Measurements from ENCODE around the gene KCNN2. TPM values are rescaled to one million over a fixed set of nuclear protein-coding genes. Genes with fewer than 3 reads are reported as not detected.

KCNN2 gene
- total and polyA plus RNA-seq, 2 donors, result 0.66 to 1.1 TPM

GRCh38 chr5:114408847-114409246 is 47.0 kb downstream of the KCNN2 start:
- 96% methylated on average over 3 of the region's 3 CpGs for WGBS
- no peak overlapping the region for H3K4me3 ChIP-seq (ENCODE audit: low read length in 2 of 2)
- H3K9me3 ChIP-seq (ENCODE audit: control insufficient read depth in 2 of 2, insufficient read depth in 1 of 2, low read length in 1 of 2), result no peaks in the 10 kb centered on the region
- no peak for DNase-seq (ENCODE audit: low read depth in 6 of 9, low spot score in 9 of 9)
- H3K27ac ChIP-seq (ENCODE audit: low read depth in 1 of 2, low read length in 1 of 2), result no peak overlapping the region
- no peaks in the 10 kb centered on the region for H3K4me1 ChIP-seq (ENCODE audit: control insufficient read depth in 2 of 2, insufficient read depth in 2 of 2, low read length in 2 of 2)
- no peaks in the 10 kb centered on the region for H3K27me3 ChIP-seq (ENCODE audit: control insufficient read depth in 2 of 2, insufficient read depth in 1 of 2, low read length in 1 of 2)
- H3K36me3 ChIP-seq (ENCODE audit: control insufficient read depth in 2 of 2, insufficient read depth in 2 of 2, low read length in 1 of 2), result no peaks in the 10 kb centered on the region

GRCh38 chr5:114411380-114411931 is 49.6 kb downstream of the KCNN2 start:
- H3K27ac ChIP-seq (ENCODE audit: low read depth in 1 of 2, low read length in 1 of 2), result no peak overlapping the region
- 75% methylated on average over 3 of the region's 3 CpGs for WGBS
- no peak for DNase-seq (ENCODE audit: low read depth in 6 of 9, low spot score in 9 of 9)
- H3K36me3 ChIP-seq (ENCODE audit: control insufficient read depth in 2 of 2, insufficient read depth in 2 of 2, low read length in 1 of 2), result no peaks in the 10 kb centered on the region
- no peaks in the 10 kb centered on the region for H3K9me3 ChIP-seq (ENCODE audit: control insufficient read depth in 2 of 2, insufficient read depth in 1 of 2, low read length in 1 of 2)
- H3K4me1 ChIP-seq (ENCODE audit: control insufficient read depth in 2 of 2, insufficient read depth in 2 of 2, low read length in 2 of 2), result no peaks in the 10 kb centered on the region
- H3K4me3 ChIP-seq (ENCODE audit: low read length in 2 of 2), result no peak overlapping the region
- H3K27me3 ChIP-seq (ENCODE audit: control insufficient read depth in 2 of 2, insufficient read depth in 1 of 2, low read length in 1 of 2), result no peaks in the 10 kb centered on the region

DNA sequence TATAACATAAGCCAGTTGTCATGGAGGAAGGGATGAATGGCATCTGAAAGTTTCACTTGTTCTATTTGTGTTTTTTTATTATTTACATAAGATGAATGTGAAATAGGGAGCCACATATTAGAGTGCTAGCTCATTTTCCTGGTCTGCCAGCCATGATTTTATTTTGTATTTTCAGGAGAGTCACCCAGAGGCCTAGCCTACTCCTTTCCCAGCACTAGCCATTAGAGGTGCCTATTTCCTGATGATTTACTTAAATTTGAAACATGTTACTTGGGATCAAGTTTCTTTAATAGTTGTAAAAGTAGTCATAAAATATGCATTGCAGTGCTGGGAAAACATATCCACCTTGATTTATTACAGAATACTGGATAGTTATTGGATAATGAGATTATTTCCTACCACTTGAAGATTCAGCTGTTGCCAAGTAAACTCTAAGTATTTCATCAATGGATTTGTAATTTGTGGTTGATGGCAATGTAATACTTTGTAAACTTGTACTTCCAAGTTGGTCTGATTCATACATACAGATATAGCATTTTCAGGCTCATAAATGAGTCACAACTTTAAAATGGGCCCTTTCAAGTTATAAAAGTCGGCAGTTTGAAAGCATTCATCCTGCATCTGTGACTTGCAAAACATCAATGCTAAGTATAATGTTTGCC is 50.8 kb downstream of the KCNN2 start:
- DNase-seq (ENCODE audit: low read depth in 6 of 9, low spot score in 9 of 9), result no peak
- 89% methylated on average over 1 of the region's 1 CpG for WGBS
- H3K4me1 ChIP-seq (ENCODE audit: control insufficient read depth in 2 of 2, insufficient read depth in 2 of 2, low read length in 2 of 2), result no peaks in the 10 kb centered on the region
- H3K27ac ChIP-seq (ENCODE audit: low read depth in 1 of 2, low read length in 1 of 2), result no peak overlapping the region
- no peaks in the 10 kb centered on the region for H3K27me3 ChIP-seq (ENCODE audit: control insufficient read depth in 2 of 2, insufficient read depth in 1 of 2, low read length in 1 of 2)
- H3K36me3 ChIP-seq (ENCODE audit: control insufficient read depth in 2 of 2, insufficient read depth in 2 of 2, low read length in 1 of 2), result no peaks in the 10 kb centered on the region
- H3K4me3 ChIP-seq (ENCODE audit: low read length in 2 of 2), result no peak overlapping the region
- no peaks in the 10 kb centered on the region for H3K9me3 ChIP-seq (ENCODE audit: control insufficient read depth in 2 of 2, insufficient read depth in 1 of 2, low read length in 1 of 2)

DNA sequence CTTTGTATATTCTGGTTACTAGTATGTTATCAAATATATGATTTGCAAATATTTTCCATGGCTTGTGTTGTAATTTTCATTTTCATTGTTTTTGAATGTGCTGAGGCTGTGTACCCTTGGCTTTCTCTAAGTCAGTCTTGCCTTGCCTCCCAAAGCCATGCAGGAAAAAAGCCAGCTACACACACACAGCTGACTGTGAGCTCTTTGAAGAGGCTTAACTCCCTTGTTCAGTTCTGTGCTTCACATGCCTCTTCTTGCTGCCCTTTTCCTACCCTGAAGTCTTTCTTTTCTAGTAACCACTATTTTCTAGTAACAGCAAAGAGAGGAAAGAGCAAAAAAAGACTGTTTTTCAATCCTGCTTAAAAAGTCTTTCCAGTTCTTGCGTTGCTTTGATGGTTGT is 53.9 kb downstream of the KCNN2 start:
- no peaks in the 10 kb centered on the region for H3K27me3 ChIP-seq (ENCODE audit: control insufficient read depth in 2 of 2, insufficient read depth in 1 of 2, low read length in 1 of 2)
- H3K36me3 ChIP-seq (ENCODE audit: control insufficient read depth in 2 of 2, insufficient read depth in 2 of 2, low read length in 1 of 2), result no peaks in the 10 kb centered on the region
- H3K4me1 ChIP-seq (ENCODE audit: control insufficient read depth in 2 of 2, insufficient read depth in 2 of 2, low read length in 2 of 2), result no peaks in the 10 kb centered on the region
- WGBS, result 97% methylated on average over 1 of the region's 1 CpG
- DNase-seq (ENCODE audit: low read depth in 6 of 9, low spot score in 9 of 9), result no peak
- H3K4me3 ChIP-seq (ENCODE audit: low read length in 2 of 2), result no peak overlapping the region
- H3K9me3 ChIP-seq (ENCODE audit: control insufficient read depth in 2 of 2, insufficient read depth in 1 of 2, low read length in 1 of 2), result no peaks in the 10 kb centered on the region
- H3K27ac ChIP-seq (ENCODE audit: low read depth in 1 of 2, low read length in 1 of 2), result no peak overlapping the region

GRCh38 chr5:114416254-114416653 is 54.4 kb downstream of the KCNN2 start:
- H3K4me3 ChIP-seq (ENCODE audit: low read length in 2 of 2), result no peak overlapping the region
- no peaks in the 10 kb centered on the region for H3K9me3 ChIP-seq (ENCODE audit: control insufficient read depth in 2 of 2, insufficient read depth in 1 of 2, low read length in 1 of 2)
- no peaks in the 10 kb centered on the region for H3K4me1 ChIP-seq (ENCODE audit: control insufficient read depth in 2 of 2, insufficient read depth in 2 of 2, low read length in 2 of 2)
- no peak overlapping the region for H3K27ac ChIP-seq (ENCODE audit: low read depth in 1 of 2, low read length in 1 of 2)
- no peaks in the 10 kb centered on the region for H3K27me3 ChIP-seq (ENCODE audit: control insufficient read depth in 2 of 2, insufficient read depth in 1 of 2, low read length in 1 of 2)
- no peaks in the 10 kb centered on the region for H3K36me3 ChIP-seq (ENCODE audit: control insufficient read depth in 2 of 2, insufficient read depth in 2 of 2, low read length in 1 of 2)
- WGBS, result 91% methylated on average over 4 of the region's 4 CpGs
- no peak for DNase-seq (ENCODE audit: low read depth in 6 of 9, low spot score in 9 of 9)

GRCh38 chr5:114417519-114417918 is 55.6 kb downstream of the KCNN2 start:
- no peaks in the 10 kb centered on the region for H3K4me1 ChIP-seq (ENCODE audit: control insufficient read depth in 2 of 2, insufficient read depth in 2 of 2, low read length in 2 of 2)
- no peaks in the 10 kb centered on the region for H3K36me3 ChIP-seq (ENCODE audit: control insufficient read depth in 2 of 2, insufficient read depth in 2 of 2, low read length in 1 of 2)
- no peak for DNase-seq (ENCODE audit: low read depth in 6 of 9, low spot score in 9 of 9)
- no peak overlapping the region for H3K27ac ChIP-seq (ENCODE audit: low read depth in 1 of 2, low read length in 1 of 2)
- no peaks in the 10 kb centered on the region for H3K27me3 ChIP-seq (ENCODE audit: control insufficient read depth in 2 of 2, insufficient read depth in 1 of 2, low read length in 1 of 2)
- 91% methylated on average over 2 of the region's 2 CpGs for WGBS
- no peaks in the 10 kb centered on the region for H3K9me3 ChIP-seq (ENCODE audit: control insufficient read depth in 2 of 2, insufficient read depth in 1 of 2, low read length in 1 of 2)
- H3K4me3 ChIP-seq (ENCODE audit: low read length in 2 of 2), result no peak overlapping the region

- Histone ChIP-seq H3K36me3 (ENCODE audit: control insufficient read depth in 2 of 2, insufficient read depth in 2 of 2, low read length in 1 of 2) (no peaks in the 10 kb centered on the region), H3K27ac (ENCODE audit: low read depth in 1 of 2, low read length in 1 of 2) (no peak overlapping the region), H3K9me3 (ENCODE audit: control insufficient read depth in 2 of 2, insufficient read depth in 1 of 2, low read length in 1 of 2) (no peaks in the 10 kb centered on the region), H3K4me1 (ENCODE audit: control insufficient read depth in 2 of 2, insufficient read depth in 2 of 2, low read length in 2 of 2) (no peaks in the 10 kb centered on the region), H3K27me3 (ENCODE audit: control insufficient read depth in 2 of 2, insufficient read depth in 1 of 2, low read length in 1 of 2) (no peaks in the 10 kb centered on the region), H3K4me3 (ENCODE audit: low read length in 2 of 2) (no peak overlapping the region)
- WGBS, result 61% methylated on average over 8 of the region's 8 CpGs
- DNase-seq (ENCODE audit: low read depth in 6 of 9, low spot score in 9 of 9), result peak in 1 of 9 donors; percentile 12
Measured at GRCh38 chr5:114418176-114419066, 56.6 kb downstream of the KCNN2 start.

- WGBS, result 93% methylated on average over 1 of the region's 1 CpG
- no peaks in the 10 kb centered on the region for H3K9me3 ChIP-seq (ENCODE audit: control insufficient read depth in 2 of 2, insufficient read depth in 1 of 2, low read length in 1 of 2)
Measured at GRCh38 chr5:114419067-114419388, 57.2 kb downstream of the KCNN2 start.

GRCh38 chr5:114419959-114420358 is 58.1 kb downstream of the KCNN2 start:
- H3K36me3 ChIP-seq (ENCODE audit: control insufficient read depth in 2 of 2, insufficient read depth in 2 of 2, low read length in 1 of 2), result no peaks in the 10 kb centered on the region
- H3K9me3 ChIP-seq (ENCODE audit: control insufficient read depth in 2 of 2, insufficient read depth in 1 of 2, low read length in 1 of 2), result no peaks in the 10 kb centered on the region
- H3K4me3 ChIP-seq (ENCODE audit: low read length in 2 of 2), result no peak overlapping the region
- no peak for DNase-seq (ENCODE audit: low read depth in 6 of 9, low spot score in 9 of 9)
- no peak overlapping the region for H3K27ac ChIP-seq (ENCODE audit: low read depth in 1 of 2, low read length in 1 of 2)
- no peaks in the 10 kb centered on the region for H3K4me1 ChIP-seq (ENCODE audit: control insufficient read depth in 2 of 2, insufficient read depth in 2 of 2, low read length in 2 of 2)
- no peaks in the 10 kb centered on the region for H3K27me3 ChIP-seq (ENCODE audit: control insufficient read depth in 2 of 2, insufficient read depth in 1 of 2, low read length in 1 of 2)

More at GRCh38 chr5:114419067-114419388, 57.2 kb downstream of the KCNN2 start:
- no peak overlapping the region for H3K4me3 ChIP-seq (ENCODE audit: low read length in 2 of 2)
- no peak overlapping the region for H3K27ac ChIP-seq (ENCODE audit: low read depth in 1 of 2, low read length in 1 of 2)
- no peak for DNase-seq (ENCODE audit: low read depth in 6 of 9, low spot score in 9 of 9)
- no peaks in the 10 kb centered on the region for H3K27me3 ChIP-seq (ENCODE audit: control insufficient read depth in 2 of 2, insufficient read depth in 1 of 2, low read length in 1 of 2)
- no peaks in the 10 kb centered on the region for H3K36me3 ChIP-seq (ENCODE audit: control insufficient read depth in 2 of 2, insufficient read depth in 2 of 2, low read length in 1 of 2)
- no peaks in the 10 kb centered on the region for H3K4me1 ChIP-seq (ENCODE audit: control insufficient read depth in 2 of 2, insufficient read depth in 2 of 2, low read length in 2 of 2)
